Keratinocyte (primary cell): ENCODE measurements around the gene MAD1L1. TPM values are rescaled to one million over a fixed set of nuclear protein-coding genes. Genes with fewer than 3 reads are reported as not detected.

ENCODE experiments used
- DNase-seq: peaks from one replicate; pipeline ENCODE4 v3.0.0-alpha.2; 2011; ENCODE audit warnings: low read depth, missing footprints, low spot score
- FAIRE-seq: peaks from 2 replicates; lab custom pipeline; 2011; peaks lifted over from hg19 to GRCh38; lab: Jason Lieb, UNC
- H2AFZ ChIP-seq: 2 replicates; pipeline ENCODE4 v1.6.0; 2012; ENCODE audit warnings: low read length, control low read depth, inconsistent platforms; ENCODE audit not compliant: control insufficient read depth
- H3K27ac ChIP-seq: 2 replicates; pipeline ENCODE4 v1.5.1; 2011; ENCODE audit warnings: low read length; ENCODE audit not compliant: control insufficient read depth, insufficient read depth
- H3K27me3 ChIP-seq: 3 replicates; pipeline ENCODE4 v1.6.0; 2011; ENCODE audit warnings: low read length; ENCODE audit not compliant: control insufficient read depth, insufficient read depth; ENCODE audit errors: extremely low read depth
- H3K36me3 ChIP-seq, 2 experiments: 2 replicates in 1 of 2; 3 replicates in 1 of 2; pipeline ENCODE4 v1.5.1; 2011; ENCODE audit warnings: low read length in 2 of 2, mild to moderate bottlenecking in 1 of 2; ENCODE audit not compliant: control insufficient read depth in 2 of 2, insufficient read depth in 2 of 2; ENCODE audit errors: extremely low read depth in 1 of 2
- H3K4me1 ChIP-seq: 3 replicates; pipeline ENCODE4 v1.5.1; 2011; ENCODE audit warnings: low read length; ENCODE audit not compliant: control insufficient read depth, insufficient read depth; ENCODE audit errors: extremely low read depth
- H3K4me2 ChIP-seq: 3 replicates; pipeline ENCODE4 v1.6.0; 2011; ENCODE audit warnings: low read depth, low read length; ENCODE audit not compliant: control insufficient read depth, insufficient read depth; ENCODE audit errors: extremely low read depth
- H3K4me3 ChIP-seq, 3 experiments: fragments of 200-600 bp in 1 of 3; sonication (generic) in 1 of 3; 2 replicates in 2 of 3; 3 replicates in 1 of 3; pipeline ENCODE4 v1.5.1; 2011 to 2016; ENCODE audit warnings: low read length in 3 of 3, mild to moderate bottlenecking in 3 of 3, control low read depth in 2 of 3, inconsistent platforms in 1 of 3, low read depth in 1 of 3, mixed read lengths in 1 of 3, mixed run types in 1 of 3, moderate library complexity in 1 of 3; ENCODE audit not compliant: control insufficient read depth in 2 of 3, insufficient read depth in 2 of 3; ENCODE audit errors: extremely low read depth in 1 of 3
- H3K79me2 ChIP-seq: 2 replicates; pipeline ENCODE4 v1.6.0; 2012; ENCODE audit warnings: low read length; ENCODE audit not compliant: control insufficient read depth, insufficient read depth
- H3K9ac ChIP-seq: 3 replicates; pipeline ENCODE4 v1.6.0; 2011; ENCODE audit warnings: low read length; ENCODE audit not compliant: control insufficient read depth, insufficient read depth; ENCODE audit errors: extremely low read depth
- H3K9me1 ChIP-seq: 3 replicates; pipeline ENCODE4 v1.6.0; 2011; ENCODE audit warnings: low read length; ENCODE audit not compliant: control insufficient read depth, insufficient read depth; ENCODE audit errors: extremely low read depth
- H3K9me3 ChIP-seq: 2 replicates; pipeline ENCODE4 v1.5.1; 2012; ENCODE audit warnings: low read depth, low read length; ENCODE audit not compliant: control insufficient read depth
- H4K20me1 ChIP-seq: 3 replicates; pipeline ENCODE4 v1.6.0; 2011; ENCODE audit warnings: low read length; ENCODE audit not compliant: control insufficient read depth, insufficient read depth; ENCODE audit errors: extremely low read depth
- EZH2 ChIP-seq: IDR thresholded peaks from one replicate; pipeline ENCODE4 v1.6.1; 2012; ENCODE audit warnings: inconsistent platforms, mild to moderate bottlenecking, low read length, moderate library complexity
- dilution Hi-C: fragments of 300-500 bp; cut with MboI; formaldehyde crosslinking; loops from one replicate; pipeline ENCODE4 v1.7.0; 2020; ENCODE audit warnings: low sequenced_read_pairs; ENCODE audit not compliant: extremely low pct_ligation_motif_present
- polyA plus RNA-seq, 5 experiments: library from polyadenylated mRNA; depleted of rRNA in 3 of 5; stranded (reverse) in 3 of 5; stranded (forward) in 1 of 5; unstranded in 1 of 5; fragments of >200 nt; gene quantifications; 1 replicate in 1 of 5; 2 replicates in 3 of 5; 3 replicates in 1 of 5; pipeline versions ENCODE4 v1.2.1 to v1.2.3, GENCODE V29; 2011 to 2012; ENCODE audit warnings: missing spikeins in 2 of 5, low read depth in 1 of 5, low replicate concordance in 1 of 5
- TF ChIP-seq, protein P1 (sequence below), 3 experiments: IDR thresholded peaks in 1 of 3; conservative IDR thresholded peaks in 1 of 3; optimal IDR thresholded peaks in 1 of 3; 2 replicates in 2 of 3; 3 replicates in 1 of 3; pipeline versions ENCODE3 to v1.5.1; 2011; ENCODE audit warnings: low read length in 3 of 3, mild to moderate bottlenecking in 3 of 3, moderate library complexity in 2 of 3, control low read depth in 1 of 3, inconsistent platforms in 1 of 3; ENCODE audit not compliant: insufficient read depth in 2 of 3; ENCODE audit errors: extremely low read depth in 1 of 3

MAD1L1 gene
- polyA plus RNA-seq, 1 donor (not counting 4 experiments of a cell fraction or from before 2014, with no cell fraction given) = 18.0 TPM

DNA sequence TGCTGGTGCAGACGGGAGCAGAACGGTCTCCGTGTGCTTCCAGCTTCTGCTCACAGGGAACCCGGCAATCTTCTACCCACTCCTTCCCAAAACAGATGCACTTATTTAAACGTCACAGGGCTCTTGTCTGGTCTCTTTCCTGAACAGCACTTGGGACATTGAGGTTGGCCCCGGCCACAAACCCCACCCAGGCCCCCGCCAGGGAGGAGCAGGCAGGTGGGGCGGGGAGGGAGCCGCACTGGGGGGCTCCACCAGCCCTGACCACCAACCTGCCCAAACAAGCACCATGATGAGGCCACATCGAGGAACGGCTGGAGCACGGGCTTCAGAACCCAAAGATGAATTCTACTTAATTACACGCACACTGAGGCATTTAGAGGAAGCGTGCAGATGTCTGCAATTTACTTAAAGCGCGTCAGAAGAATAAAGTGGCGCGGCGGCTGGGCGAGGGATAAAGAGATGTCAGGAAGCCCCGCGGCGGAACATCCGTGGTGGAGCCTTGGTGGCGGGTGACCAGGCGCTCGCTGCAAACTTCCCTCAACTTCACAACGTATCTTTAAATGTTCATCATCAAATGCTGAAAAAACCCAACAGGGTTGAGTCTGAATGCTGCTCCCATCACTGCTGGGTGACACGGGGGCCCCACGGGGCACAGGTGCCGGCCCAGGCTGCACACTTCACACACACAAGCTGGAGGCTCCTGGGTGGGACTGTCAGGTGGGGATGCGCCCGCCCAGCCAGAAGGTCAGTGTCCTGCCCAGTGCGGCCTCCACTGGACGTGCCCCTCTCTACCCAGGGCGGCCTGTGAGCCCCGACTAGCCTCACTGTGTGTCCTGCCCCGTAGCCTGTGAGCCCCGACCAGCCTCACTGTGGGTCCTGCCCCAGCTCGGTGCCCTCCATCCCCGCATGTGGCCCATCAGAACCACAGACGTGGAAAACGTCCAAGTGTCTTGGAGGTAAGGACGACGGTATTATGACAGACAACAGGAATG, 279.2 kb downstream of the MAD1L1 start:
- DNase-seq = no peak
- H3K36me3 ChIP-seq = peaks cover 0 to 7% of the 10 kb centered on the region in 2 experiments
- H3K4me1 ChIP-seq = no peaks in the 10 kb centered on the region
- no peak for FAIRE-seq
- H3K79me2 ChIP-seq = no peaks in the 10 kb centered on the region
- no peak overlapping the region for H3K27ac ChIP-seq
- TF ChIP-seq, protein P1, sequence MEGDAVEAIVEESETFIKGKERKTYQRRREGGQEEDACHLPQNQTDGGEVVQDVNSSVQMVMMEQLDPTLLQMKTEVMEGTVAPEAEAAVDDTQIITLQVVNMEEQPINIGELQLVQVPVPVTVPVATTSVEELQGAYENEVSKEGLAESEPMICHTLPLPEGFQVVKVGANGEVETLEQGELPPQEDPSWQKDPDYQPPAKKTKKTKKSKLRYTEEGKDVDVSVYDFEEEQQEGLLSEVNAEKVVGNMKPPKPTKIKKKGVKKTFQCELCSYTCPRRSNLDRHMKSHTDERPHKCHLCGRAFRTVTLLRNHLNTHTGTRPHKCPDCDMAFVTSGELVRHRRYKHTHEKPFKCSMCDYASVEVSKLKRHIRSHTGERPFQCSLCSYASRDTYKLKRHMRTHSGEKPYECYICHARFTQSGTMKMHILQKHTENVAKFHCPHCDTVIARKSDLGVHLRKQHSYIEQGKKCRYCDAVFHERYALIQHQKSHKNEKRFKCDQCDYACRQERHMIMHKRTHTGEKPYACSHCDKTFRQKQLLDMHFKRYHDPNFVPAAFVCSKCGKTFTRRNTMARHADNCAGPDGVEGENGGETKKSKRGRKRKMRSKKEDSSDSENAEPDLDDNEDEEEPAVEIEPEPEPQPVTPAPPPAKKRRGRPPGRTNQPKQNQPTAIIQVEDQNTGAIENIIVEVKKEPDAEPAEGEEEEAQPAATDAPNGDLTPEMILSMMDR (optimal IDR thresholded peaks at IDR 0.05 in 1 of 3, IDR thresholded peaks at IDR 0.05 in 1 of 3, conservative IDR thresholded peaks at IDR 0.05 in 1 of 3; ENCODE audit: extremely low read depth in 1 of 3, insufficient read depth in 2 of 3, low read length in 3 of 3) = no peak
- TF ChIP-seq EZH2 = no peak
- dilution Hi-C loops = no loop called here
- H3K4me3 ChIP-seq = no peak overlapping the region
- H3K27me3 ChIP-seq = no peaks in the 10 kb centered on the region
- H4K20me1 ChIP-seq = no peaks in the 10 kb centered on the region
- H3K4me2 ChIP-seq = no peak overlapping the region
- no peak overlapping the region for H3K9ac ChIP-seq
- H3K9me3 ChIP-seq = no peaks in the 10 kb centered on the region
- H2AFZ ChIP-seq = no peak overlapping the region
- H3K9me1 ChIP-seq = no peaks in the 10 kb centered on the region

DNA sequence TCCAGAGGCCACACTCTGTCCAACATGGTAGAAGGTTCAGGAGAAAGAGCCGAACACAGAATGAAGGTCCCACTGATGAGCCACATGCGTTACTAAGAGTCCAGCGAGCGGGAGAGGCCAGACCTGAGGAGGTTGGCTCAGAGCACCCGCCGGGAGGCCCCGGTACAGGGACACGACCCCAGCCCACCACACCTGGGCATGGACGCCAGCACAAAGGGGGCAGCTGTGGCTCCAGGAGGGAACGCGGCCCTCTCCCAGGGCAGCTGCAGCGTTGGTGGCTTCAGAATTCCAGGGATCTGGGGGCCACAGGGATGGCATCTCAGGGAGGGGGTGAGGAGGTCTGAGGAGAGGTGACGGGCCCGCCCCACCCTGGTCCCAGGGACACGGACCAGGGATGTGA, 280.0 kb downstream of the MAD1L1 start:
- no peak overlapping the region for H3K4me3 ChIP-seq
- H3K79me2 ChIP-seq = no peaks in the 10 kb centered on the region
- DNase-seq (no peak), FAIRE-seq (no peak)
- no peaks in the 10 kb centered on the region for H3K9me3 ChIP-seq
- H3K4me2 ChIP-seq = no peak overlapping the region
- no peak for TF ChIP-seq EZH2
- TF ChIP-seq, protein P1 (optimal IDR thresholded peaks at IDR 0.05 in 1 of 3, IDR thresholded peaks at IDR 0.05 in 1 of 3, conservative IDR thresholded peaks at IDR 0.05 in 1 of 3; ENCODE audit: extremely low read depth in 1 of 3, insufficient read depth in 2 of 3, low read length in 3 of 3) = no peak
- peaks cover 0 to 7% of the 10 kb centered on the region in 2 experiments for H3K36me3 ChIP-seq
- dilution Hi-C loops = no loop called here
- H3K9ac ChIP-seq = no peak overlapping the region
- H2AFZ ChIP-seq = no peak overlapping the region
- H3K4me1 ChIP-seq = no peaks in the 10 kb centered on the region
- H4K20me1 ChIP-seq = no peaks in the 10 kb centered on the region
- H3K27me3 ChIP-seq = no peaks in the 10 kb centered on the region
- H3K9me1 ChIP-seq = no peaks in the 10 kb centered on the region
- no peak overlapping the region for H3K27ac ChIP-seq
